CD4-positive, alpha-beta T cell treated with Interleukin-4 for 4 hours (primary cell): ENCODE results near the gene C2orf80.
"Not testable (repeated sequence)": the region's sequence is repeated elsewhere in the genome, so short reads cannot be mapped to it uniquely, and the experiment has no call there.

Experiments used
- DNase-seq: peaks from one replicate; pipeline ENCODE4 v3.0.0-alpha.2; 2020

Gene C2orf80

DNA sequence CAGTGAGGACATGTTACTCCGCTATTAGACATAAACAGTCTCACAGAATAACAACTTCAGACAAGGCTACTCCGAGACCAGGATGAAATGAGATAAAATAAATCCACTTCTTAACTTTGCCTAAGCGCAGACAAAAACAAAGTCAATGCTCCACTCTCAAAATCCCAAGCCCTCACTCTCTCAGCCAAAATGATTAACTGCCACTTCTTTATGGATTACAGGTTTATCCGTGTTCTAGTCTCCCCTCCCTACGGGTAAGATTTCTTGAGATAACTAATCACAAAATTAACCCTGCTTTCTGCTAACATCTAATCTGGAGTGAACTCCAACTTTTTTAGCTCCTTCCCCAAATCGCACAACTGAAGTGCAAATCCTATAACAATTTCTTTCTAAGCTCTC is 59.1 kb downstream of the C2orf80 start:
- DNase-seq: no peak

DNA sequence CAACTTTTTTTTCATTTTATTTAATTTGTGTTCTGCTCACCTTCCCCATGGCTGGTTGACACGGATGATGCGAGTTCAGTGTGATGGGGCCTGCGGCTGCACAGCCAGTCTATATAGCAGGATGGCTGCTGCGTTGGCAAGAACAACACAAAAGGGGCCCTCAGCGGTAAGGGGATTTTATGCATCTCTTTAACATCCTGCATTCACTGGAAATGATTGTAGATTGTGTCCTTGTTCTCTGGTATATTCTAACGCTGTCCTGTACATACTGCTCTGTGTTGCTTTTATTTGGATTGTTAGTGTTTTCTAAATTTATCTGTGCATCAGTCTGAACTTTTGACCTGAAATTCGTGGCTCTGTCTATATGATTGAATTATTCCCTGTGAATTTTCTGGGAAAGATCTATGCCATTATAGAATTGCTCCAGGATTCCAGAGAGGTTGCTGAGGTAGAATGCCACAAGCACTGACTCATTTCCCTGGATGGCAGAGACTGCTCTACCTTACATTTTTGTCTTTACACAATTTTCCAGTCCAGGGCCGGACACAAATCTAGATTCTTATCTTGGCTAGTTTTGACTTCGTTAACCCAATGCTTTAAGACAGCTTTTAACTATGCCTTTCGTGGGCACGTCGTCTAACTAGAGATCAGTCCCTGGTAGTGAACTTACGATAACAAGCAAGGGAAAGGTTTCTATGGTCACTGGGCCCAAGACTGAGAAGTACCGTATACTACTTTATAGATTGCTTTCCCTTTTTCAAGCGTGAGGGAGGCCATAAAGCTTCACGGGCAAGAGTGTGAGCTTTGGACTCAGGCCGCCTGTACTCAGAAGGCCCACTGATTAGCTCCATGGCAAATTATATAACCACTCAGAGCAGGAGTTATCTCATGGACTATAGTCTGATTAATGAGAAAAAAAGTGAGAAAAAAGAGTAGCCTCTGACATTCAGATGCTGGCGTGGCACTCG is 59.8 kb downstream of the C2orf80 start, which contains the start of gene CRYGC:
Gene CRYGC (minus strand): TSS at position 85 of the 968 bp plus-strand sequence. CDS start 36 bp downstream, at position 49.
- no peak for DNase-seq

DNA sequence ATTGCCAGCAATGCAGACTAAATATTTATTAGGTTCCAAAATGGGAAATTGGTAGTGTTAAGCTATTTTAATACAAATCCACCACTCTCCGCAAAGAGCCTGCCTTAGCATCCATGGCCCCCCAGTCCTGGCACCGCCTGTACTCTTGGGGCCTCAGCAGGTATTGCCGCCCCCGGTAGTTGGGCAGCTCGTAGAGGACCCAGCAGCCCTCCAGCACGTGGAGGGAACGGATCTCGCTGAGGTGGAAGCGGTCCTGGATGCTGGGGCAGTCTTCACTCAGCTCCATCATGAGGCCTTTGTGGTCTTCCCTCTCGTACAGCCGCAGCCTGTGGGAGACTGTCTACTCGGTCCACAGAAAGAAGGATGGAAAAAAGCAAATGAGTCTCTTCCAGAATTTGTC is 61.7 kb downstream of the C2orf80 start:
- no peak for DNase-seq

DNA sequence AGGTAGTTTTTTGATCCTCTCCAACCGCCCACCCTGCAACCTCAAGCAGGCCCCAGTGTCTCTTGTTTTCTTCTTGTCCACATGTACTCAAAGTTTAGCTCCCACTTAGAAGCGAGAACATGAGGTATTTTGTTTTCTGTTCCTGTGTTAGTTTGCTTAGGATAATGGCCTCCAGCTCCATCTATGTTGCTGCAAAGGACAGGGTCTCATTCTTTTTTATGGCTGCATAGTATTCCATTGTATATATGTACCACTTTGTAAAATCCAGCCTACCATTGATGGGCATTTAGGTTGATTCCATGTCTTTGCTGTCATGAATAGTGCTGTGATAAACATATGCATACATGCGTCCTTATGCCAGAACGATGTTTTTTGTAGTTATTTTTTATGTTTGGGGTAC is 62.7 kb downstream of the C2orf80 start:
- no peak for DNase-seq

DNA sequence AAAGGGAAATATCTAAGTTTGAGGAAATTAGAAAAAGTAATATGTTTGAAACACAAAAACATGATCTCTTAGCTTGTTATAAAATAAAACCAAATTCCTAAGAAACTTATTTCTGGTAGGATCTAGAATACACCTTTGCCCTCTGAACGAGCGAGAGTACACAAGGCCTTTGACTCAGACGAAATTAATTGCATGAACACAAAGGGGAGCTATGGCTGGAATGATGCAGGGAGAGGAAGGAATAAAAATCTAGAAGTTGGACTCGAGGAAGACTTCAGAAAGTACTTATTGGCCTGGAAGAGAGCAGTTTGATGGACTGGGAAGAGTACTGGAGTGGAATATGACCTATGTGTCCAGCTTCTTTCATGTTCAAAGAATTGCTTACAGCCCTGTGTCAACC is 64.6 kb downstream of the C2orf80 start:
- DNase-seq: no peak

DNA sequence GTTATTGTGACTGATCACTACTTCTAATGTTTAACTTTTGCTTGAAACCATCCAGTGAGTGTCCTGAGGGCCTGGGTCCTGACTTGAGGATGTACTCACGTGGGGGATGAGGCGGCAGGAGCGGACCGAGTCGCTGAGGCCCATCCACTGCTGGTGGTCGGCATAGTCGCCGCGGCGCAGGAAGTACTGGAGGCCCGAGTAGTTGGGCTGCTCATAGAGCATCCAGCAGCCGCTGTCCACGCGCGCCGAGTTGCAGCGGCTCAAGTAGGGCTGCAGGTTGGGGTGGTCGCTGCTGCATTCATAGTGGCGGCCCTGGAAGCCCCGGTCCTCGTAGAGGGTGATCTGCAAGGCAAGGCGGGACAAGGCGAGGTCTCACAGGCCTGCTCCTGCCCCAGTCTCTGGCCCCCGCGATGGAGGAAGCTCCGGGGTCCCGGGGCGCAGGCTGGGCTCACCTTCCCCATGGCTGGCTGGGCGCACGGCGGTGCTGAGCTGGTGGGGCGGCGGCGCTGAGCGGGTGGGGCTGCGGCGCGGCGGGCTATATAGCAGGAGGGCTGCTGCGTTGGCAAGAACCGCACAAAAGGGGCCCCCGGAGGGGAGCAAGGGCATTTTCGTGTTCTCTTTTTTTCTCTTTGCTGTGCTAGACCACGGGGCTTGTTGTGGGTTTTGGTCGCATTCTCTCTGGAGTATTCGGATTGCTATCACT is 65.7 kb downstream of the C2orf80 start, which contains the start of gene CRYGD:
Gene CRYGD (minus strand): TSS at position 512 of the 703 bp plus-strand sequence. CDS start 51 bp downstream, at position 461.
- not testable (repeated sequence) for DNase-seq

DNA sequence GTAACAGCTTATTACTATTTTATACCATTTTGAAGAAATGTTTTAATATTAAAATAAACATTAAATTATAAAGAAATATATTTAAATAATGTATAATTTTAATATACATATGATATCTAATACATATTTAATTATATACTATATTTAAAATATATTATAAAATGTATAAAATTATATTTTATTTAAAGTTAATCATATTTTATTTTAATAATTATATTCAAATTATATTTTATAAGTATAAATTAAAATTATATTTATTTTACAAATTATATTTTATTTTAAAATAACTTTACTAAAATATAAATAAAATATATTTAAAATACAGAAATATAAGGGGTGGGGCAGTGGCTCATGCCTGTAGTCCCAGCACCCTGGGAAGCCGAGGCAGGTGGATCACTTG is 67.6 kb downstream of the C2orf80 start:
- no peak for DNase-seq

DNA sequence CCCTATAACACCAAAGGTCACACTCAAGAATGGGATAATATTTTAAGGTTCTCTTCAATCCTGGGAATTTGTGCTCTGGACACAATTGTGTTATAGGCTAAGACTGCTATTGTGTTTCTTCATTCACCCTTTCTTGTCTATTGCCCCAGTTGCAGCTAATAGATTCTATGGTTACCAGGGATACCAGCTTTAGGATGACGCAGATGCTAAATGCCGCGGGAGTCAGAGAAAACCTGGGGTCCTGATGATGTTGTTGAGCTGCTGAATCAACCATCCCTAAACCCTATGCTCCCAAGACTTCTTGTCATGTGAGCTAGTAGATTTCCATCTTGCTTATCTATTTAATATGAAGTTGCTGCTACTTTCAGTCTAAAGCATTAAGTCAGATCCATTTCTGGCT is 70.9 kb downstream of the C2orf80 start:
- no peak for DNase-seq

DNA sequence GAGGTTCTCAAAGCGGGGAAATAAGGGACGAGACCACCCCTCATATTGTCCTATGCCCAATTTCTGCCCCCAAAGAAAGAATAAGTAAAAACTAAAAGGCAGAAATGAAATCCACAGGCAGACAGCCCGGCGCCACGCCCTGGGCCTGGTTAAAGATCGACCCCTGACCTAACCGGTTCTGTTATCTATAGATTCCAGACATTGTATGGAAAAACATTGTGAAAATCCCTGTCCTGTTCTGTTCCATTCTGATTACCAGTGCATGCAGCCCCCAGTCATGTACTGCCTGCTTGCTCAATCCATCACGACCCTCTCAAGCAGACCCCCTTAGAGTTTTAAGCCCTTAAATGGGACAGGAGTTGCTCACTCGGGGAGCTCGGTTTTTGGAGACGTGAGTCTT is 72.4 kb downstream of the C2orf80 start:
- not testable (repeated sequence) for DNase-seq
